DND-41 (cell line): ENCODE results near the gene ATXN7L1.

Experiments used
- EZH2 ChIP-seq: IDR thresholded peaks from 3 replicates; pipeline ENCODE4 v1.6.1; 2012; ENCODE audit warnings: borderline replicate concordance, low read depth, mild to moderate bottlenecking, moderate library complexity, low read length, inconsistent platforms; ENCODE audit not compliant: severe bottlenecking
- TF ChIP-seq, protein P1 (sequence below): IDR thresholded peaks from 2 replicates; pipeline ENCODE4 v1.5.1; 2012; ENCODE audit warnings: borderline replicate concordance, low read length, moderate library complexity, mild to moderate bottlenecking; ENCODE audit not compliant: poor library complexity, severe bottlenecking; ENCODE audit errors: extremely low read depth

DNA sequence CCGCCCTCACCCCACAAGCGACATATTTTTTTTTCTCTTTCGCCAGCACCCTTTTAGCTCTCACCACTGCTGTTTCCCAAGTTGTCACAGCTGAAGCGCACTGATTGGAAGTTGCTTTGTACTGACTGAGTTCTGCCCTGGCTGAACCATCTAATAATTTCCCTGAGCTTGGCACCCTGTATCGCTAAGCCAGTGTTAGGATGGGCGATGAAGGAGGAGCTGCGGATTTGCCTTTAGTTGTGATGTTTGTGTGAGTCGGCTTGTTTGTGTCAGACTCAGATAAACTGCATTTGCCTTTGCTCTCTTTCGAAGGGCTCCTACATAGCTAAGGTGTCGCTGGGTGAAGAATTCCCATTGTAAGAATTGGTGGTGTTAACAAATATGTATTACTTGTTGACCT lies 1.3 kb upstream of the ATXN7L1 start:
- TF ChIP-seq, protein P1, sequence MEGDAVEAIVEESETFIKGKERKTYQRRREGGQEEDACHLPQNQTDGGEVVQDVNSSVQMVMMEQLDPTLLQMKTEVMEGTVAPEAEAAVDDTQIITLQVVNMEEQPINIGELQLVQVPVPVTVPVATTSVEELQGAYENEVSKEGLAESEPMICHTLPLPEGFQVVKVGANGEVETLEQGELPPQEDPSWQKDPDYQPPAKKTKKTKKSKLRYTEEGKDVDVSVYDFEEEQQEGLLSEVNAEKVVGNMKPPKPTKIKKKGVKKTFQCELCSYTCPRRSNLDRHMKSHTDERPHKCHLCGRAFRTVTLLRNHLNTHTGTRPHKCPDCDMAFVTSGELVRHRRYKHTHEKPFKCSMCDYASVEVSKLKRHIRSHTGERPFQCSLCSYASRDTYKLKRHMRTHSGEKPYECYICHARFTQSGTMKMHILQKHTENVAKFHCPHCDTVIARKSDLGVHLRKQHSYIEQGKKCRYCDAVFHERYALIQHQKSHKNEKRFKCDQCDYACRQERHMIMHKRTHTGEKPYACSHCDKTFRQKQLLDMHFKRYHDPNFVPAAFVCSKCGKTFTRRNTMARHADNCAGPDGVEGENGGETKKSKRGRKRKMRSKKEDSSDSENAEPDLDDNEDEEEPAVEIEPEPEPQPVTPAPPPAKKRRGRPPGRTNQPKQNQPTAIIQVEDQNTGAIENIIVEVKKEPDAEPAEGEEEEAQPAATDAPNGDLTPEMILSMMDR: no peak
- no peak for TF ChIP-seq EZH2
